H1 (cell line): ENCODE results near the gene MIPOL1. TPM values are rescaled to one million over a fixed set of nuclear protein-coding genes. Genes with fewer than 3 reads are reported as not detected.

ENCODE experiments used
- CTCF ChIA-PET: fragments of 300-600 bp; sonication (Branson Sonifier 250); formaldehyde crosslinking; loops from one replicate; lab custom pipeline; 2021; ENCODE audit not compliant: partially characterized antibody; lab: Charles Lee
- POLR2A ChIA-PET: fragments of 300-600 bp; sonication (Branson Sonifier 250); formaldehyde crosslinking; loops from one replicate; lab custom pipeline; 2021; ENCODE audit warnings: inconsistent platforms; ENCODE audit not compliant: partially characterized antibody; lab: Charles Lee
- DNase-seq, 2 experiments: peaks; one replicate each; pipeline versions ENCODE4 v3.0.0 to v3.0.0-alpha.2; 2010 to 2022; ENCODE audit warnings: low spot score in 2 of 2, low read depth in 1 of 2, mixed read lengths in 1 of 2
- FAIRE-seq: peaks from 2 replicates; lab custom pipeline; 2011; peaks lifted over from hg19 to GRCh38; lab: Jason Lieb, UNC
- H2AFZ ChIP-seq: 2 replicates; pipeline ENCODE4 v1.8.1; 2012; ENCODE audit warnings: low read length, inconsistent platforms
- H2AK5ac ChIP-seq: 2 replicates; pipeline ENCODE4 v1.6.1; 2013; ENCODE audit warnings: low read depth, low read length
- H2BK120ac ChIP-seq: replicated peaks from 2 replicates; pipeline ENCODE3; 2013; ENCODE audit warnings: low read depth, low read length, inconsistent platforms
- H2BK12ac ChIP-seq: 2 replicates; pipeline ENCODE4 v1.6.1; 2013; ENCODE audit warnings: low read depth, low read length
- H2BK15ac ChIP-seq: 2 replicates; pipeline ENCODE4 v1.6.1; 2013; ENCODE audit warnings: low read length
- H2BK20ac ChIP-seq: 2 replicates; pipeline ENCODE4 v1.6.1; 2013; ENCODE audit warnings: low read length
- H2BK5ac ChIP-seq: 2 replicates; pipeline ENCODE4 v1.6.1; 2013; ENCODE audit warnings: low read depth, low read length
- H3K14ac ChIP-seq: 2 replicates; pipeline ENCODE4 v1.6.1; 2013; ENCODE audit warnings: inconsistent platforms; ENCODE audit not compliant: insufficient read length
- H3K18ac ChIP-seq: 2 replicates; pipeline ENCODE4 v1.6.1; 2013; ENCODE audit warnings: low read length; ENCODE audit errors: extremely low read depth
- H3K23ac ChIP-seq: 2 replicates; pipeline ENCODE4 v1.6.1; 2013; ENCODE audit warnings: inconsistent platforms; ENCODE audit not compliant: insufficient read length
- H3K23me2 ChIP-seq: 2 replicates; pipeline ENCODE4 v1.6.1; 2013; ENCODE audit warnings: low read depth, low read length
- H3K27ac ChIP-seq: 2 replicates; pipeline ENCODE4 v1.6.1; 2011; ENCODE audit warnings: low read depth, low read length, inconsistent platforms
- H3K27me3 ChIP-seq, 4 experiments: replicated peaks in 1 of 4; 1 replicate in 1 of 4; 2 replicates in 3 of 4; pipeline versions ENCODE4 v1.6.1 to v1.8.1; 2011 to 2013; ENCODE audit warnings: low read length in 3 of 4, mild to moderate bottlenecking in 3 of 4, inconsistent platforms in 2 of 4, mixed read lengths in 2 of 4, moderate library complexity in 1 of 4; ENCODE audit not compliant: control insufficient read depth in 3 of 4, insufficient read depth in 3 of 4; ENCODE audit errors: extremely low read depth in 1 of 4
- H3K36me3 ChIP-seq, 4 experiments: 2 replicates each; pipeline versions ENCODE4 v1.6.1 to v1.8.1; 2011 to 2013; ENCODE audit warnings: mild to moderate bottlenecking in 4 of 4, low read length in 3 of 4, moderate library complexity in 2 of 4, control low read depth in 1 of 4, inconsistent platforms in 1 of 4; ENCODE audit not compliant: insufficient read depth in 4 of 4, control insufficient read depth in 2 of 4
- H3K4ac ChIP-seq: replicated peaks from 2 replicates; pipeline ENCODE3; 2013; ENCODE audit warnings: low read length, low read depth, mixed read lengths, inconsistent platforms; ENCODE audit not compliant: insufficient read length
- H3K4me1 ChIP-seq, 4 experiments: replicated peaks in 1 of 4; 1 replicate in 1 of 4; 2 replicates in 3 of 4; pipeline versions ENCODE4 v1.6.1 to v1.8.1; 2011 to 2013; ENCODE audit warnings: low read length in 3 of 4, inconsistent platforms in 2 of 4, mixed read lengths in 1 of 4; ENCODE audit not compliant: insufficient read depth in 4 of 4, control insufficient read depth in 3 of 4
- H3K4me2 ChIP-seq, 2 experiments: 2 replicates each; pipeline versions ENCODE4 v1.6.1 to v1.8.1; 2011 to 2013; ENCODE audit warnings: low read depth in 2 of 2, low read length in 2 of 2, control low read depth in 1 of 2, inconsistent platforms in 1 of 2, mild to moderate bottlenecking in 1 of 2; ENCODE audit not compliant: insufficient read depth in 1 of 2
- H3K4me3 ChIP-seq, 4 experiments: fragments of 200-600, 300-600 bp in 1 of 4; sonication (generic), shearing (Covaris generic), sonication (Bioruptor Twin) in 1 of 4; 2 replicates each; pipeline versions ENCODE4 v1.5.1 to v1.8.1; 2011 to 2016; ENCODE audit warnings: low read length in 4 of 4, low read depth in 3 of 4, control low read depth in 2 of 4, inconsistent platforms in 2 of 4, mild to moderate bottlenecking in 2 of 4, mixed read lengths in 1 of 4, moderate library complexity in 1 of 4; ENCODE audit not compliant: insufficient read depth in 2 of 4; ENCODE audit errors: extremely low read depth in 1 of 4
- H3K56ac ChIP-seq: replicated peaks from 2 replicates; pipeline ENCODE3; 2013; ENCODE audit warnings: low read depth, mild to moderate bottlenecking, mixed read lengths, low read length, inconsistent platforms; ENCODE audit not compliant: insufficient read length
- H3K79me1 ChIP-seq: 2 replicates; pipeline ENCODE4 v1.6.1; 2013; ENCODE audit warnings: low read depth, low read length, control low read depth
- H3K79me2 ChIP-seq, 2 experiments: 2 replicates each; pipeline versions ENCODE4 v1.6.1 to v1.8.1; 2012 to 2013; ENCODE audit warnings: low read length in 2 of 2, mild to moderate bottlenecking in 2 of 2, inconsistent platforms in 1 of 2; ENCODE audit not compliant: insufficient read depth in 2 of 2, control insufficient read depth in 1 of 2
- H3K9ac ChIP-seq, 4 experiments: replicated peaks in 1 of 4; 1 replicate in 1 of 4; 2 replicates in 3 of 4; pipeline versions ENCODE4 v1.6.1 to v1.8.1; 2011 to 2013; ENCODE audit warnings: low read depth in 3 of 4, low read length in 3 of 4, control low read depth in 2 of 4, mild to moderate bottlenecking in 2 of 4, moderate library complexity in 2 of 4, inconsistent platforms in 1 of 4; ENCODE audit errors: extremely low read depth in 1 of 4
- H3K9me3 ChIP-seq, 2 experiments: 2 replicates each; pipeline versions ENCODE4 v1.6.1 to v1.8.1; 2012 to 2013; ENCODE audit warnings: mild to moderate bottlenecking in 2 of 2, moderate library complexity in 2 of 2, control low read depth in 1 of 2, inconsistent platforms in 1 of 2, low read depth in 1 of 2, low read length in 1 of 2, mixed read lengths in 1 of 2; ENCODE audit not compliant: insufficient read depth in 2 of 2
- H4K20me1 ChIP-seq, 2 experiments: replicated peaks in 1 of 2; 2 replicates each; pipeline versions ENCODE3 to v1.8.1; 2011 to 2013; ENCODE audit warnings: inconsistent platforms in 2 of 2, low read length in 2 of 2, mild to moderate bottlenecking in 1 of 2; ENCODE audit not compliant: insufficient read depth in 2 of 2, control insufficient read depth in 1 of 2
- H4K5ac ChIP-seq: 2 replicates; pipeline ENCODE4 v1.6.1; 2013; ENCODE audit warnings: low read length, low read depth, mixed read lengths, inconsistent platforms; ENCODE audit not compliant: insufficient read length
- H4K8ac ChIP-seq: 2 replicates; pipeline ENCODE4 v1.8.0; 2013; ENCODE audit warnings: mild to moderate bottlenecking, moderate library complexity, low read length, inconsistent platforms; ENCODE audit not compliant: insufficient read depth; ENCODE audit errors: extremely low read depth
- H4K91ac ChIP-seq: replicated peaks from 2 replicates; pipeline ENCODE3; 2013; ENCODE audit warnings: low read length, mixed read lengths, inconsistent platforms; ENCODE audit not compliant: insufficient read length
- CBX5 ChIP-seq: fragments of 300-800, 300-1000 bp; sonication (generic); IDR thresholded peaks from 2 replicates; pipeline ENCODE4 v1.7.1; 2016; ENCODE audit warnings: antibody characterized with exemption, low read length, low read depth
- EZH2 ChIP-seq: fragments of 200-600 bp; sonication (generic); IDR thresholded peaks from 2 replicates; pipeline ENCODE4 v1.7.1; 2012; ENCODE audit warnings: low read depth, mild to moderate bottlenecking, moderate library complexity, low read length, inconsistent platforms; ENCODE audit not compliant: severe bottlenecking
- YY1 ChIP-seq: IDR thresholded peaks from 2 replicates; pipeline ENCODE4 v1.6.1; 2011; ENCODE audit warnings: low read depth, mild to moderate bottlenecking, low read length
- polyA plus RNA-seq, 7 experiments: library from polyadenylated mRNA; depleted of rRNA in 3 of 7; stranded (reverse) in 5 of 7; unstranded in 2 of 7; fragments of >200 nt in 5 of 7; fragments of 200-250 nt in 2 of 7; gene quantifications; 1 replicate in 5 of 7; 2 replicates in 1 of 7; 4 replicates in 1 of 7; pipeline versions ENCODE4 v1.2.1 to v1.2.3, GENCODE V29; 2011 to 2013; ENCODE audit warnings: missing spikeins in 2 of 7, mixed read lengths in 2 of 7
- total RNA-seq: library from RNA; stranded (reverse); fragmentation: NEBNext Ultra II Directional; extraction: Animal tissue kit (Norgen Biotek cat#: 25700); gene quantifications from 2 replicates; pipeline ENCODE4 v1.2.1, GENCODE V29; 2021

The MIPOL1 gene
- total and polyA plus RNA-seq, 2 of the 8 experiments (the other 6 are each of a cell fraction or from before 2014, with no cell fraction given), result 2.8 to 23.9 TPM

GRCh38 chr14:37320106-37320505 is 122.4 kb downstream of the MIPOL1 start (continued):
- no peak for TF ChIP-seq CBX5
- TF ChIP-seq, all 59 proteins: peak for 0

GRCh38 chr14:37325332-37325731 is 127.6 kb downstream of the MIPOL1 start:
- Histone ChIP-seq H2BK12ac (no peak overlapping the region), H3K27me3 (no peaks in the 10 kb centered on the region), H2BK5ac (no peak overlapping the region), H2AFZ (no peak overlapping the region), H3K4me2 (no peak overlapping the region), H3K18ac (no peak overlapping the region), H2BK15ac (no peak overlapping the region), H4K91ac (no peak overlapping the region), H3K4ac (no peak overlapping the region), H4K8ac (no peak overlapping the region), H2BK20ac (no peak overlapping the region), H3K9ac (no peak overlapping the region), H3K23me2 (no peaks in the 10 kb centered on the region), H3K56ac (no peak overlapping the region), H3K4me3 (no peak overlapping the region), H3K9me3 (no peaks in the 10 kb centered on the region), H4K20me1 (no peaks in the 10 kb centered on the region), H3K36me3 (no peaks in the 10 kb centered on the region), H3K27ac (no peak overlapping the region), H2BK120ac (no peak overlapping the region), H3K23ac (no peak overlapping the region), H2AK5ac (no peak overlapping the region), H3K4me1 (no peaks in the 10 kb centered on the region), H4K5ac (no peak overlapping the region), H3K79me1 (no peaks in the 10 kb centered on the region), H3K79me2 (no peaks in the 10 kb centered on the region), H3K14ac (no peak overlapping the region)
- no peak for FAIRE-seq
- TF ChIP-seq EZH2 (no peak), YY1 (no peak)
- no peak for DNase-seq
- POLR2A ChIA-PET, result no interaction called here
- CTCF ChIA-PET, result no interaction called here
